GM12891 (cell line): ENCODE measurements around the gene UNC119.

ENCODE experiments used
- DNase-seq: peaks from one replicate; pipeline ENCODE4 v3.0.0; 2011; ENCODE audit warnings: low spot score; ENCODE audit not compliant: insufficient read length
- FAIRE-seq: peaks from 2 replicates; lab custom pipeline; 2011; peaks lifted over from hg19 to GRCh38; lab: Jason Lieb, UNC
- PAX5 ChIP-seq: IDR thresholded peaks from 2 replicates; pipeline ENCODE4 v1.6.1; 2011; ENCODE audit warnings: low read length, moderate library complexity, mild to moderate bottlenecking; ENCODE audit not compliant: insufficient read depth, severe bottlenecking
- POLR2A ChIP-seq: IDR thresholded peaks from 2 replicates; pipeline ENCODE4 v1.6.1; 2011; ENCODE audit warnings: low read depth, low read length, control low read depth
- POLR2AphosphoS5 ChIP-seq: IDR thresholded peaks from 2 replicates; pipeline ENCODE4 v1.6.1; 2011; ENCODE audit warnings: low read depth, low read length, control low read depth
- POU2F2 ChIP-seq: IDR thresholded peaks from 2 replicates; pipeline ENCODE4 v1.6.1; 2011; ENCODE audit warnings: low read depth, mild to moderate bottlenecking, control low read depth, low read length, moderate library complexity
- SPI1 ChIP-seq: IDR thresholded peaks from 2 replicates; pipeline ENCODE4 v1.6.1; 2011; ENCODE audit warnings: low read depth, low read length, control low read depth
- TAF1 ChIP-seq: IDR thresholded peaks from 2 replicates; pipeline ENCODE4 v1.6.1; 2011; ENCODE audit warnings: low read depth, low read length, control low read depth

Gene UNC119

DNA sequence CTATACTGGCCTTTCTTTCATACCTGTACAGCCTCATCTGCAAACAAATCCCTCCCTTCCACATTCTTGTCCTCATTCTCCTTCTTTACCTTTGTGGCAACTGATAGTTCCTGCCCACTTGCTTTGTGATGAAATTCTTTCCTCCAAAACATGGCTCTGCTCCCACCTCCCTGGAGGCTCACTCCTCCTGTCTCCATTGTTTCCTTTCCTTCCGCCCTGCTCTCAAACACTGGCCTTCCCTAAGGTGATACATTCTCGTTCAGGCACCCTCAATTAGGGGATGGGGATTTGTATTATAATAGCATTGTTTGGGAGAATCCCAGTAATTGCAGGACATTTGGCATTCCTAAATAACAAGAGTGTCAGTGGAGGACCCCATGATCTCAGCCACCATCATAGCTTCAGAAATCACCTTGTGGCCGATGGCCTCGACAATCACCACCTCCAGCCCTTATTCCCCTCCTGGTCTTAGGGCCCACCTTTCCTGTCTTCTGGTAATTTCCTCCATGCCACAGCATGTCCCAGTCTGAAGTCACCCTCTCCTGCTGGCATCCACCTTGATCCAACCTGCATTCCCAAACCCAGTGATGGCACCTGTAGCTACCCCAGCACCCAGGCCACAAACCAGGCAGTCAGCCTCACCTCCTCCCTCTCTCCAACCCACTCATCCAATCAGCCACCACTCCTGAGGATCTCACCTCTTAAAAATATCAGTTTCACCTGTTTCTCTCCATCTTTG is 7.9 kb downstream of the UNC119 start:
- DNase-seq (no peak), FAIRE-seq (no peak)
- TF ChIP-seq TAF1 (no peak), POLR2A (no peak), SPI1 (no peak), POU2F2 (no peak)

DNA sequence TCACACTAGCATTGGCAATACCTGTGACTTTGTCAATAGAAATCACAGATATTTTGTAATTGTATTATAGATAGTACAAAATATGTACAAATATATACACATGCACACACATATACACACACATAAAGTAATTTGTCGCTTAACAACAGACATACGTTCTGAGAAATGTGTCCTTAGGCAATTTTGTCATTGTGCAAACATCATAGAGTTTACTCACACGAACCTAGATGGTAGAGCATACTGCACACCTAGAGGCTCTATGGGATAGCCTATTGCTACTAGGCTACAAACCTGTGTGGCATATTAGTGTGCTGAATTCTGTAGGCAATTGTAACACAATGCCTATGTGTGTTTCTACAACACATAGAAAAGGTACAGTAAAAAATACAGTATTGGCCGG is 11.0 kb downstream of the UNC119 start:
- TF ChIP-seq SPI1, result no peak
- no peak for TF ChIP-seq TAF1
- no peak for TF ChIP-seq POLR2A
- no peak for TF ChIP-seq PAX5
- no peak for TF ChIP-seq POLR2AphosphoS5
- TF ChIP-seq POU2F2, result no peak
- DNase-seq (no peak), FAIRE-seq (no peak)

DNA sequence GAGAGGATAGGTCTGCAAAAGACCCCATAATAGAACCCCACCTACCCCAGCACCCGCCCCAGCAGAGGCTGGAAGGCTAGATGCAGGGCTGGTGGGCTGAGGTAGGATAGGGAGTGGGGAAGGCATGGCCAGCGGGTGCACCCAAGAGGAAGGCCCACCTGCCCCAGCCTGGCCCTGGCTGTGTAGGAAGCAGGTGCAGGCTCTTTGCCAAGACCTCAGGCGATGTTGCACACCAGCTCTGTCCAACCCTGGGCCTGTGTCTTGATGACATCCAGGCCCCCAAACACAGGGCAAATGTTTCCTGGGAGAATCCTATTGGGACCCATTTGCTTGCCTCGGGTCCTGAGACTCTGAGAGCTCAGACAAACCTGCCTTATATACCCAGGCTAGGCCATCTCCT is 12.2 kb downstream of the UNC119 start:
- TF ChIP-seq SPI1 (no peak), POLR2A (no peak), PAX5 (no peak), POLR2AphosphoS5 (no peak), TAF1 (no peak), POU2F2 (no peak)
- FAIRE-seq (no peak), DNase-seq (no peak)

DNA sequence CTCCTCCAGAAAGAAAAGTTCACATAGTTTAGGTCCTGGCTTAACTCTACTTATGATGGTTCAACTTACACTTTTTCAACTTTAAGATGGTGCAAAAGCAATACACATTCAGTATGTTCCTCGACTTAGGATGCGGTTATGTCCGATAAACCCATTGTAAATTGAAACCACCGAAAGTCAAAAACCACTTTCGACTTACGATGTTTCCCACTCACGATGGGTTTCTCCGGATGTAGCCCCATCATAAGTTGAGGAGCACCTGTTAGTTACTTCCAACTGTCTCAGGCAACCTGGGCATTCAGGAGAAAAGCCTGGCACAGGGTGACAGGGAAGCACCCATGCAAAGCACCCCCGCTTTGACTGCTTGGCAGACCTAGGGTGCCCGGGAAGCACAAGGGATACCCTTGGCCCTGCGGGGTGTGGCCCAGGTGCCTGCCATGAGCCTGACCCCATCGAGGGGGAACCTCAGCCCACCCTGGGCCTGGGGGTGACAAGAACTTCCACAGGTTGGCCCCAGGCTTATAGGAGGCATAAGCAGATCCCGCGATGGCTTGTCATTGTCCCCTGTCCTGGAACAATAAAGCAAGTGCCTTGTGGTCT is 14.0 kb downstream of the UNC119 start:
- TF ChIP-seq POU2F2 (no peak), TAF1 (no peak), POLR2AphosphoS5 (no peak), POLR2A (no peak)
- DNase-seq (no peak), FAIRE-seq (no peak)

DNA sequence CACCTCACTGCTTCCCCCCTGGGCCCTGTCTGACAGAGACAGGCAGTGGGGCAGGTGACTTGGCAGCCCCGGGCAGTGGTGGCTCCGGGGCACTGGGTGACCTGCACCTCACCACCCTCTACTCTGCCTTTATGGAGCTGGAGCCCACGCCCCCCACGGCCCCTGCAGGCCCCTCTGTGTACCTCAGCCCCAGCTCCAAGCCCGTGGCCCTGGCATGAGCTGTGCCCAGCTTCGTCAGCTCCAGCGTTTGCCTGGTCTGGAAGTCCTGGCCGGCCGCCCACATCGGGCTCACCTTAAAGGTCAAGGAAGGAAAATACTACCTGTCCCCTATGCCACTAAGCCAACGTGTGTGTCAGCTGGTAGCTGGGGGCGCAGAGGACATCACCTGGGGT is 15.2 kb downstream of the UNC119 start:
- FAIRE-seq (no peak), DNase-seq (no peak)
- TF ChIP-seq POLR2AphosphoS5 (no peak), POLR2A (no peak), POU2F2 (no peak), SPI1 (no peak), TAF1 (no peak), PAX5 (no peak)

DNA sequence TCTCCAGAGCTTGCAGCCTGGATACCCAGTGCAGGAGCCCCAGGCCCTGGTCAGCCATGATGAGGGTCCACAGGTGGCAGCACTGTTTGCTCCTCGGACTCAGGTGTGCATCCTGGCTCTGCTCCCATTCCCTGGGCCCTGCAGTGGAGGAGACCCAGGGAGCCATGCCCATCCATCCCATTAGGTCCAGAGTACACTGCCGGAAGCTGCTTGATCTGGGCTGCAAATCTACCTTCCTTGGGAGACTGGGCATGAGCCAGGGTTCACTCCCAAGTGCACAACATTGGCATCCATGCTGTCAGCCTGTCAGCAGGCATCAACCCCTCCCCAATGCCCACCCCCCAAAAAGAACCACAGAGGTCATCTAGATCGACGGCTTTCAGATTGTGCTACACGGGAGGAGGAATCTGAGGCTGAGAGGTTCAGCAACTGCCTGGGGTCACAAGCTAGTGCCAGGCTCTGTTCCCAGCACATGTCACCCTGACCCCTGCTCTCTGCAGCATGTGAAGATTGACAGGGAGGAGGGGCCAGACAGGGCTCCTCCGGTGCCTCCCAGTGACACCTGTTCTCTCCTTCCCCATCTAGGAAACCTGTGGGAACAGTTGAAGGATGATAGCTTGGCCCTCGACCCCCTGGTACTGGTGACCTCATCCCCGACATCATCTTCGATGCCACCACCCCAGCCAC is 15.7 kb downstream of the UNC119 start:
- FAIRE-seq (no peak), DNase-seq (no peak)

DNA sequence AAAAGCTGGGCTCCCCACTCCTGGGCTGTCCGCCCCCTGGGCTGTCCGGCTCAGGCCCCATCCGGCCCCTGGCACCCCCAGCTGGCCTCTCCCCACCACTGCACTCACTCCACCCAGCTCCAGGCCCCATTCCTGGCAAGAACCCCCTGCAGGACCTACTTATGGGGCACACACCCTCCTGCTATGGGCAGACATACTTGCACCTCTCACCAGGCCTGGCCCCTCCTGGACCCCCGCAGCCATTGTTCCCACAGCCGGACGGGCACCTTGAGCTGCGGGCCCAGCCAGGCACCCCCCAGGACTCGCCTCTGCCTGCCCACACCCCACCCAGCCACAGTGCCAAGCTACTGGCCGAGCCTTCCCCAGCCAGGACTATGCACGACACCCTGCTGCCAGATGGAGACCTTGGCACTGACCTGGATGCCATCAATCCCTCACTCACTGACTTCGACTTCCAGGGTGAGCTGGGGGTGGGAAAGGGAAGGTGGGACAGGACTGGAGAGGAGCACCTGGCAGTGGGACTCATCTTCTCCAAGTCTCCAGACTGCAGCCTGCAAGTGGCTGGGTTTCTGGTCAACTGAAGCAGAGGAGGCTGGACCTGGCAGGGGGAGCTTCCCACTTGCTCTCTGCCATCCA is 17.6 kb downstream of the UNC119 start:
- no peak for DNase-seq
- TF ChIP-seq TAF1, result no peak
- TF ChIP-seq POU2F2, result no peak
- TF ChIP-seq PAX5, result no peak
- TF ChIP-seq POLR2A, result no peak
- TF ChIP-seq POLR2AphosphoS5, result no peak
- no peak for TF ChIP-seq SPI1
- no peak for FAIRE-seq

More for the DNA sequence above, 15.7 kb downstream of the UNC119 start:
- TF ChIP-seq POLR2A (no peak), SPI1 (no peak), POU2F2 (no peak), POLR2AphosphoS5 (no peak), PAX5 (no peak), TAF1 (no peak)

DNA sequence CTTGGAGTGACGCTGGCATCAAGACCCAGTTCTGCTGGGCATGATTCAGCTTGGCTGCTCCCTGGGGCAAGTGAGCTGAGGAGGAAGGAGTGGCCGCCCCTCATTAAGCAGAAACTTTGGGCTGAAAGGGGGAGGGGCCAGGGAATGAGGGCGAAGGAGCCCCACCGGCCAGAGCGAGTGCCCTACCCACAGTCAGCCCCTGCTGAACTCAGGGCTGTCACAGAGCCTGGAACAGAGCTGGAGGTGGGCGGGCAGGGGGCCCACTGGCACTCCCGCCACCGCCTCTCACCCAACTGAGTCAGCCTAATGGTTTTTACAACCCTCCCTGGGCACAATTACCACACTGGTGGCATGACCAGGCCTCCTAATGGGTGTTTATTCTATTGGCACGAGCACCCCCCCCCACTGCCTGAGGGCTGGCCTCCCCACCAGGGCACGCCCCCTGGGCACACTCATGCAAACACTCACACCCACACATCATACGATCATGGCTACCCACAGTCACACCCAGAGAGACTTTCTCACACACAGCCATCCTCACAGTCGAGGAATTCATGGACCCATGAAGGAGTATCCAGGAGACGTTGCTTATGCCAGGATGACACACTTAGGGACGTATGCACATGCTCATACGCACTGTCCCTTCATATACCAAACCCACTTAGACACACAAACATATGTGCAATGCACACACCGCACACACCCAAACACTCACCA is 19.2 kb downstream of the UNC119 start:
- FAIRE-seq (no peak), DNase-seq (no peak)
- TF ChIP-seq POU2F2 (no peak), POLR2A (no peak), TAF1 (no peak), PAX5 (no peak), POLR2AphosphoS5 (no peak), SPI1 (no peak)
